Measurements from ENCODE around the gene SRPK3. TPM values are rescaled to one million over a fixed set of nuclear protein-coding genes. Genes with fewer than 3 reads are reported as not detected.
A peak's percentile ranks its signal among the peaks of the same experiment; 100 is the strongest.

Gene SRPK3
- polyA plus RNA-seq, 1 donor (not counting 4 experiments of a cell fraction or from before 2014, with no cell fraction given): 0.10 TPM

- Histone ChIP-seq H3K36me3 (ENCODE audit: control insufficient read depth in 2 of 2, extremely low read depth in 1 of 2, insufficient read depth in 2 of 2, low read length in 2 of 2) (peaks cover 5 to 9% of the 10 kb centered on the region in 2 experiments), H3K9ac (ENCODE audit: control insufficient read depth, extremely low read depth, insufficient read depth, low read length) (peak overlapping the region; percentile 90), H3K9me1 (ENCODE audit: control insufficient read depth, extremely low read depth, insufficient read depth, low read length) (no peaks in the 10 kb centered on the region), H3K79me2 (ENCODE audit: control insufficient read depth, insufficient read depth, low read length) (peaks cover 47% of the 10 kb centered on the region), H3K9me3 (ENCODE audit: control insufficient read depth, low read depth, low read length) (no peaks in the 10 kb centered on the region), H3K4me1 (ENCODE audit: control insufficient read depth, extremely low read depth, insufficient read depth, low read length) (peaks cover 14% of the 10 kb centered on the region), H3K27me3 (ENCODE audit: control insufficient read depth, extremely low read depth, insufficient read depth, low read length) (no peaks in the 10 kb centered on the region), H3K27ac (ENCODE audit: control insufficient read depth, insufficient read depth, low read length) (peak overlapping the region; percentile 68), H4K20me1 (ENCODE audit: control insufficient read depth, extremely low read depth, insufficient read depth, low read length) (no peaks in the 10 kb centered on the region), H2AFZ (ENCODE audit: control insufficient read depth, low read length) (no peak overlapping the region), H3K4me2 (ENCODE audit: control insufficient read depth, extremely low read depth, insufficient read depth, low read depth, low read length) (peak overlapping the region; percentile 78), H3K4me3 (ENCODE audit: control insufficient read depth in 2 of 3, extremely low read depth in 1 of 3, insufficient read depth in 2 of 3, low read depth in 1 of 3, low read length in 3 of 3) (peak overlapping the region; percentile 70 to 76 (median 75))
- DNase-seq (ENCODE audit: low read depth, low spot score) (no peak), FAIRE-seq (no peak)
- dilution Hi-C loops (cut with MboI; ENCODE audit: extremely low pct_ligation_motif_present, low sequenced_read_pairs): no loop called here
- TF ChIP-seq CTCF (optimal IDR thresholded peaks at IDR 0.05 in 1 of 3, IDR thresholded peaks at IDR 0.05 in 1 of 3, conservative IDR thresholded peaks at IDR 0.05 in 1 of 3; ENCODE audit: extremely low read depth in 1 of 3, insufficient read depth in 2 of 3, low read length in 3 of 3) (no peak), EZH2 (IDR thresholded peaks at IDR 0.05; ENCODE audit: low read length) (no peak)
These were observed 14.3 kb downstream of the SRPK3 start for GRCh38 chrX:153794897-153795816.

GRCh38 chrX:153797415-153798015, 16.7 kb downstream of the SRPK3 start:
- Histone ChIP-seq H3K4me1 (ENCODE audit: control insufficient read depth, extremely low read depth, insufficient read depth, low read length) (peaks cover 6% of the 10 kb centered on the region), H3K9me3 (ENCODE audit: control insufficient read depth, low read depth, low read length) (no peaks in the 10 kb centered on the region), H3K9ac (ENCODE audit: control insufficient read depth, extremely low read depth, insufficient read depth, low read length) (no peak overlapping the region), H3K27ac (ENCODE audit: control insufficient read depth, insufficient read depth, low read length) (no peak overlapping the region), H3K9me1 (ENCODE audit: control insufficient read depth, extremely low read depth, insufficient read depth, low read length) (no peaks in the 10 kb centered on the region), H3K79me2 (ENCODE audit: control insufficient read depth, insufficient read depth, low read length) (peaks cover 36% of the 10 kb centered on the region), H4K20me1 (ENCODE audit: control insufficient read depth, extremely low read depth, insufficient read depth, low read length) (no peaks in the 10 kb centered on the region), H3K27me3 (ENCODE audit: control insufficient read depth, extremely low read depth, insufficient read depth, low read length) (no peaks in the 10 kb centered on the region), H3K4me2 (ENCODE audit: control insufficient read depth, extremely low read depth, insufficient read depth, low read depth, low read length) (no peak overlapping the region), H3K36me3 (ENCODE audit: control insufficient read depth in 2 of 2, extremely low read depth in 1 of 2, insufficient read depth in 2 of 2, low read length in 2 of 2) (peaks cover 5 to 9% of the 10 kb centered on the region in 2 experiments), H2AFZ (ENCODE audit: control insufficient read depth, low read length) (no peak overlapping the region), H3K4me3 (ENCODE audit: control insufficient read depth in 2 of 3, extremely low read depth in 1 of 3, insufficient read depth in 2 of 3, low read depth in 1 of 3, low read length in 3 of 3) (no peak overlapping the region)
- dilution Hi-C loops (cut with MboI; ENCODE audit: extremely low pct_ligation_motif_present, low sequenced_read_pairs): no loop called here
- no peak for DNase-seq (ENCODE audit: low read depth, low spot score)
- TF ChIP-seq EZH2 (IDR thresholded peaks at IDR 0.05; ENCODE audit: low read length): no peak
- FAIRE-seq: no peak

All from keratinocyte (primary cell).